NCI-H345 treated with DMSO at 0.1 percent for 48 hours (cell line): ENCODE measurements around the gene WDR44.

Source experiments
- DNase-seq: peaks from one replicate; lab custom pipeline; 2025; ENCODE audit not compliant: unreplicated experiment; lab: John Stamatoyannopoulos, UW

The WDR44 gene

DNA sequence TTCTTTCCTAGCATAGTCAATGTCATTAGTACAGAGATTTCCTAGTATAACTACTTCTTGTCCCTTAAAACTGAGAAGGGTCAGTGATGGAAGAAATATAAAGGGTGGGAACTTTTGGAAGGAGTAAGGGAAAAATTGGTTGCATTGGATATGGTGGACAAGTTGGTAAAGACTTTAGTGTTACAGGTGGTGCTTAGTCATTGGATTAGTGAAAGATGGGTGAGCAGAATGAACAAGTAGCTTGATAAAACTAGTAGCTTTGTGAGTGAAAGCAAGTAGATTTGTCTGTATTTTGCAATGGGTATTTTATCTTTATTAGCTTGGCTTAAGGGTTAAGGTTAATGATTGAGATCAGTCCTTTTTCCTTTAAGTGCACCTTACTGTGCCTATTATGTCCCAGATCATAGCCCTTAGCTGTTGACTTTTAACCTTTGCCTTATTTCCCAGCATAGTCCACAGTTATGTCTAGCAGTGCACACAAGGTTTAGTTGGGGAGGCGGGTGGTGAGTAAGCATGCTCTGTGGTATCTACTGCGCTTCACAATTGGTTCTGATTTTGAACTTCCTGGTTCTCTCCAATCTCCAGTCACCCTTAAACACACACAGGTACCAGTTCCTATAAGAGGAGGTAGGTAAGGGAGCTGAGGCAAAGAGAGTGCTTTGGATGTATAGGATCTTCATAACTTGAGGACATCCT, 9.5 kb downstream of the WDR44 start:
- no peak for DNase-seq

DNA sequence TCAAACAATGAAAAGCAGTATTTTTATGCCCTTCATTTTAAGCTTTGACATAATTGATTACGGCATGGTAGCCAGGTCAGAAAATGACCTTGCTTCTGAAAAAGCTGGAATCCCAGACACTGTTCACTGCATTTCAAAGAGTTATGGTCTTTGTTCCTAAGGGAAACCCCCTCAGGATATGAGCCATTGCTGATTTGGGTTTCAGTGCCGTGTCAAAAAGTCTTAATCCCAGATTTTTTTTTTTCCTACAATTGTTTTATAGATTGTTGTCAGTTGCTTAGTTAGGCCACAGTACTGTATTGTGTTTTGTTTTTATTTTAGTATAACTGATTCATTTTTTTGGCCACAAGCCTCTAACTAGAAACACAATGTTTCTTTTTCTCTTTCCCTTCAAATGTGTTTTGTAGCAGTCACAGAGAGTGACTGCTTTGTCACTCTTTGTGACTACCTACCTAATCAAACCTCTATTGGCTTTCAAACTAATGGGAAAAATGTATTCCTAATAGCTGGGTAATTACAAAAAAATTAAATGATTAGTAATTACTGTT, 10.3 kb downstream of the WDR44 start:
- no peak for DNase-seq

GRCh38 chrX:118360429-118361125, 14.7 kb downstream of the WDR44 start:
- DNase-seq = no peak

DNA sequence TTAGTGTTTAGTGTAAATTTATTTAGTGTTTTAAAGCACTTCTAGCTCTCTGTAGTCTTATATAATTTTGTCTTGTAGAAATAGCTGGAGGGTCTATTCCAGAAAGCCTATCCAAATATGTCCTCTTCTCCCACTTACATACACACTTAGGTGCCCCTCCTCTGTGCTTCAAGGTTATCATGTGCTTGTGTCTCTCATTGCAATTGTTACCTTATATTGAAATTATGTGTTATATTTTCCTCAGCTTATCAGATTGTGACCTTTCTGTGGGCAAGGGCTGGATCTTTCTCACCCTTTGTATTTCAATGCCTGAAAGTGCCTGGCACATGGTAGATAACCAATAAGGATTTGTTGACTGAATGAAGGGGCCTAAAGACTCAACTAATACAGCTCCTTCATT, 18.4 kb downstream of the WDR44 start:
- no peak for DNase-seq

GRCh38 chrX:118367338-118367737, 21.4 kb downstream of the WDR44 start:
- no peak for DNase-seq

GRCh38 chrX:118368398-118368797, 22.5 kb downstream of the WDR44 start:
- no peak for DNase-seq

GRCh38 chrX:118370921-118371624, 25.2 kb downstream of the WDR44 start:
- DNase-seq = no peak

DNA sequence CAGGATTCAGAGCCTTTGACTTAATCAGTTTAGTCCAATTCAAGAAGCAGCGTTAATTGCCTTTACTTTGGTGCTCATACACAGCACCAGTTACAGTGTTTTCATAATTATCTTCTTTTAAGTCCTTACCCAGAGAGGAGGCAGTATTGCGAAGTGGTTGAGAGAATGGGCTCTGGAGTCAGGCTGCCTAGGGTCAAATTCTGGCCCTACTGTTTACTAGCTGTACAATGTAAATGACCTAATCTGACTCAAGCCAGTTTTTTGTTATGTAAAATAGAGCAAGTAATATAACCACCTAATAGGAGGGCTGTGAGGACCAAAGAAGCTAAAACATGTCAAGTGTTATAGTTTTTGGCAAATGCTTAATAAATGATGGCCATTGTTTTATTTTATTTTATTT, 27.6 kb downstream of the WDR44 start:
- no peak for DNase-seq

DNA sequence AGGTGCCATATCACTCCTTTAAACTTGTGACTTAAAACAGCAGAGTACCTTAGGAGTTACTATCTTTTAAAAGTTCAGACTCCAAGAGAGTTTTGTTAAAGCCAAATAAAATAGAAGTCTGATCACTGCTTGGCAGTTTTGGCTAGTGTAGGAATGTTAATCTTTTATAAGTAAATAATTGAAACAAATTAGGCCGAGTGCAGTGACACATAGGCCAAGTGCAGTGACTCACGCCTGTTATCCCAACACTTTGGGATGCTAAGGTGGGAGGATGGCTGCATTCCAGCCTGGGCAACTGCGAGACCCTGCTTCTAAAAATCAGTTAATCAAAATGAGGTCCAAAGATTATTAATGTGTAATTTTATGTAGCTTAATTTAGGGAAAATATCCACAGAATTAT, 37.2 kb downstream of the WDR44 start:
- DNase-seq = no peak

- DNase-seq = no peak
These were observed 46.8 kb downstream of the WDR44 start for GRCh38 chrX:118392716-118393115.

DNA sequence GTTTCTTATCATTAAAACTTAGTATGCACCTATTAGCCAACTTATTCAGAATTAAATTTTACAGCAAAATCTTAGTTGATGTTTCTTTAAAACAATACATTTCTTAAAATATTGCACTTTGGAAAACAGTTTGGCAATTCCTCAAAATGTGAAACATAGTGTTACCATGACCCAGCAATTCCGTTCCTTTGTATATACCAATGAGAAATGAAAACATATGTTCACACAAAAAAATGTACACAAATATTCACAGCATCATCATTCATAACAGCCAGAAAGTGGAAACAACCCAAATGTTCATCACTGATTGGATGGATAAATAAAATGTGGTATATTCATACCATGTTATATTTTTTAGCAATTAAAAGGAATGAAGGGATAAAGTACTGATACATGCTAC, 50.2 kb downstream of the WDR44 start:
- DNase-seq = no peak

DNA sequence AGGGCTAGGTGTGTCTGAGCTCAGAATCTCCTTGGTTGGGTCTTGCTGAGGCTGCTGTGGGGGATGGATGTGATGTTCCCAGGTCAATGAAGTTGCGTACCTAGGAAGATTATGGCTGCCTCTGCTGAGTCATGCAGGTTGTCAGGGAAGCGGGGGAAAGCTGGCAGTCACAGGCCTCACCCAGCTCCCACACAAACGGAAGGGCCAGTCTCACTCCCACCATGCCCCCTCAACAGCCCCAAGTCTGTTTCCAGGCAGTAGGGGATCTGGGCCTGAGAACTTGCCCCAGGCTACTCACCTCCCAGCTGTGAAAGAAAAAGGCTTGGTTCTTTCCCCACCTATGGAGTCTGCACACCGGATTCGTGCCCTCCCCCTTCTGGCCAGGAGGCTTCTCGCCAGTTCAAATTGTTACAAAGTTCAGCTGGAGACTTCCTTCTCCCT, 72.9 kb downstream of the WDR44 start:
- no peak for DNase-seq

DNA sequence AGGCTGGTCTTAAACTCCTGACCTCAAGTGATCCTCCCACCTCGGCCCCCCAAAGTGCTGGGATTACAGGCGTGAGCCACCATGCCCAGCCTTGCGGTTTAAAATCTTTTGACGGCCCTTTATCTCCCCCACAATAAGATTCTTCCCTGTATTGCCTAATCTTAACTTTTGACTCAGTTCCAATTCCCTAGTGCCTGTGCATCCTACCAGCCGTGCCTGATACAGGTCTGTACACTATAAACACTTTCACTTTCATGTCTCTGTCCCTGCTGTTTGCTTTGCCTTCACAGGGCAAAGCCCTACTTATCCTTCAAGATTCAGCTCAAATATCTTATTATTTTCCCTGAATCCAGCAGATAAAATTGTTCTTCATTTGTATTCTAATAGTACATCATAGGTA, 74.6 kb downstream of the WDR44 start:
- no peak for DNase-seq

GRCh38 chrX:118423558-118423957, 77.7 kb downstream of the WDR44 start:
- no peak for DNase-seq

- no peak for DNase-seq
These were observed 86.9 kb downstream of the WDR44 start for GRCh38 chrX:118432799-118433198.

- DNase-seq = no peak
These were observed 91.4 kb downstream of the WDR44 start for GRCh38 chrX:118437283-118437682.

- DNase-seq = no peak
These were observed 102.4 kb downstream of the WDR44 start for GRCh38 chrX:118448273-118448783.

DNA sequence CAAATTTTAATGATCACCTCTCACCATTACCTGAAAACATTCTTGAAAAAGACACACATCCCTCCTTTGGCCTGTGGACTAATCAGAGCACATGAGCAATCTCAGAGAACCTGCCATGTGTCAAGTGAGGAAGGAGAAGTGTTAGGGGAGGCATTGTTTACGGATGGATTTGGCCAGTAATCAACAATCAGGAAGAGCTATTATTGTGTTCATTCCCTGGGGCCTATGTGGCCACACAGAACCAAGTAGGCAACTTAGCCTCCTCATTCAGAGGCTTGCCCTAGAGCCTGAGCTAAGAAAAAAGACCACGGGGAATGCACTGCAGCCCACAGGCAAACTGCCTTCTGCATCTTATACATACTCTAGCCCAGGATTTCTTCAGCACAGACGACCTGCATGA, 109.1 kb downstream of the WDR44 start:
- DNase-seq = no peak

DNA sequence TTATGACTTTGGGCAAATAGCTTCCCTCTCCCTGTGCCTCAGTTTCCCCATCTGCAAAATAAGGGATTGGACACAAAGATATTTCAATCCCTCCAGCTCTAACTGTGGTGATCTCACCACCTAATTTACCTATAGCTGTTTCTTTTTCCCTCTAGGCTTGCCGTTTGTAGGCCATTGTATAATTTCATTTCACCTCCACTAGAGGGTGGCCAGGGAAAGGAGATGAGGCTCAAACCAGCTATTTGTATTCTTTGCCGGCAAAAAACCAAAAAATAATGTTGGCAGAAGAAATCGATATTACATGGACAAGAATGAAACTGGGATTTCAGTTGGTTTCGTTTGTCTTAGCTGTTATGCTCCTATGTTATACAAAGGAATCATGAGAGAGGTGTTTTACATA, 113.6 kb downstream of the WDR44 start:
- peak; percentile 10 for DNase-seq

DNA sequence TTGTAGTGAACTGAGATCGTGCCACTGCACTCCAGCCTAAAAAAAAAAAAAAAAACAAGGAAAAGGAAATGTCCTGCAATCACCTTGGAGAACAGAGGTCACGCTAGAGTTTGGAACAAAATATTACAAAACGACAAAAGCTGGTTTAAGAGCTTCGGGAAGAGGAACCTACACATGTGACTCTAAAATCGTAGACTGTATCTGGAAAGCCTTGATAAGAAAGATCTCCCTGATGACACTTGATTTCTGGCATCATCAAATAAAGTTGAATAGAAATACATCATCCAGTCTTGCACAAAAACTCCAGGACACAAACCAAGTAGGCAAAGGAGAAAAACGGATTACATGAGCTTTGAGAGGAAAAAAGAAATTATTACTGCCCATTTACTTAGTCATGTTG, 118.6 kb downstream of the WDR44 start:
- no peak for DNase-seq

DNA sequence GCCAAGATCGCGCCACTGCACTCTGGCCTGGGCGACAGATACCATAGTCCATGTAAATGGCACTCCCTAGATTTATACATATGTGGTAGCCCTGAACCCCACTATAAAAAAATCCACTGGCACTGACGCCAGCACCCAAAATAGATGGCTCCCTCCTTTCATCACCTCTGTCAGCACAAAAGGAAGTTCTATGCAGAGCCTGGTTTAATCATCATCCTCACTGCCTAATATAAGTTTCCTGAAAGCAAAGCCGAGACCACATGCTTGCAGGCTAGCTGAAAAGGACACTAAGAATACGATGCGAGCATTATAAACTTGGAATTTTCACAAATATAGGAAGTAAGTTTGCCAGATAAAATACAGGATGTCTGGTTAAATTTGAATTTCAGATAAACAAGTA, 122.2 kb downstream of the WDR44 start:
- DNase-seq = no peak
